ENCODE results near the gene WDR1. TPM values are rescaled to one million over a fixed set of nuclear protein-coding genes. Genes with fewer than 3 reads are reported as not detected.

The WDR1 gene
- total RNA-seq, 2 experiments from 2014 or later, result 308 to 354 TPM

GRCh38 chr4:10157478-10158332 is 41.1 kb upstream of the WDR1 start:
- Mint-ChIP-seq H3K9me3 (ENCODE audit: low read depth) (no peaks in the 10 kb centered on the region), H3K27ac (peak overlapping the region; percentile 6), H3K4me3 (no peak overlapping the region), H3K4me1 (peaks cover 21% of the 10 kb centered on the region), H3K27me3 (no peaks in the 10 kb centered on the region), H3K36me3 (ENCODE audit: low read depth) (no peaks in the 10 kb centered on the region)
- ATAC-seq, result peak; percentile 64
- CTCF ChIA-PET, result interaction anchor here (0.8 to 2.5 kb wide), 23 partner anchors 10 to 392 kb away, joined by 3 to 11 read pairs (median 3); no protein-coding TSS in a partner anchor
- peak; percentile 64 for DNase-seq
- intact Hi-C loops (cut with DNase I, micrococcal nuclease), result loop anchor here (1.0 kb wide), 2 partner anchors 246 to 381 kb away; no protein-coding TSS in a partner anchor
- POLR2A ChIA-PET, result no interaction called here

- H3K27ac Mint-ChIP-seq, result no peak overlapping the region
- ChIA-PET CTCF (interaction anchor here (0.6 to 2.3 kb wide), 7 partner anchors 11 to 395 kb away, joined by 3 to 5 read pairs (median 3); no protein-coding TSS in a partner anchor), POLR2A (no interaction called here)
- H3K36me3 Mint-ChIP-seq (ENCODE audit: low read depth), result no peaks in the 10 kb centered on the region
- intact Hi-C loops (cut with DNase I, micrococcal nuclease), result no loop called here
- peaks cover 9% of the 10 kb centered on the region for H3K4me1 Mint-ChIP-seq
- H3K27me3 Mint-ChIP-seq, result no peaks in the 10 kb centered on the region
- no peak overlapping the region for H3K4me3 Mint-ChIP-seq
- no peak for ATAC-seq
- no peaks in the 10 kb centered on the region for H3K9me3 Mint-ChIP-seq (ENCODE audit: low read depth)
- DNase-seq, result no peak
Observed at GRCh38 chr4:10154241-10154640, 37.6 kb upstream of the WDR1 start.

- H3K36me3 Mint-ChIP-seq (ENCODE audit: low read depth), result no peaks in the 10 kb centered on the region
- peaks cover 7% of the 10 kb centered on the region for H3K4me1 Mint-ChIP-seq
- no peak overlapping the region for H3K4me3 Mint-ChIP-seq
- no peak overlapping the region for H3K27ac Mint-ChIP-seq
- intact Hi-C loops (cut with DNase I, micrococcal nuclease), result no loop called here
- no peaks in the 10 kb centered on the region for H3K9me3 Mint-ChIP-seq (ENCODE audit: low read depth)
- no peak for ATAC-seq
- no peaks in the 10 kb centered on the region for H3K27me3 Mint-ChIP-seq
- peak; percentile 11 for DNase-seq
- POLR2A ChIA-PET, result no interaction called here
- CTCF ChIA-PET, result interaction anchor here (0.5 to 2.3 kb wide), 5 partner anchors 89 to 385 kb away, joined by 3 to 5 read pairs (median 3); no protein-coding TSS in a partner anchor
Observed at GRCh38 chr4:10153161-10153560, 36.6 kb upstream of the WDR1 start.

GRCh38 chr4:10151182-10151581 is 34.6 kb upstream of the WDR1 start:
- Mint-ChIP-seq H3K36me3 (ENCODE audit: low read depth) (no peaks in the 10 kb centered on the region), H3K4me1 (no peaks in the 10 kb centered on the region), H3K27ac (no peak overlapping the region), H3K27me3 (no peaks in the 10 kb centered on the region), H3K4me3 (no peak overlapping the region), H3K9me3 (ENCODE audit: low read depth) (no peaks in the 10 kb centered on the region)
- no peak for ATAC-seq
- ChIA-PET CTCF (interaction anchor here (0.7 to 1.3 kb wide), 2 partner anchors 21 to 88 kb away, joined by 3 read pairs; no protein-coding TSS in a partner anchor), POLR2A (no interaction called here)
- intact Hi-C loops (cut with DNase I, micrococcal nuclease), result no loop called here
- DNase-seq, result no peak

GRCh38 chr4:10144966-10145365 is 28.4 kb upstream of the WDR1 start:
- ATAC-seq, result no peak
- Mint-ChIP-seq H3K27me3 (no peaks in the 10 kb centered on the region), H3K36me3 (ENCODE audit: low read depth) (no peaks in the 10 kb centered on the region), H3K9me3 (ENCODE audit: low read depth) (no peaks in the 10 kb centered on the region), H3K4me3 (no peak overlapping the region), H3K4me1 (no peaks in the 10 kb centered on the region), H3K27ac (no peak overlapping the region)
- intact Hi-C loops (cut with DNase I, micrococcal nuclease), result no loop called here
- ChIA-PET POLR2A (no interaction called here), CTCF (interaction anchor here (1.1 kb wide), 1 partner anchor 9 kb away, joined by 4 read pairs; no protein-coding TSS in a partner anchor)
- no peak for DNase-seq

- ATAC-seq (no peak), DNase-seq (no peak)
- Mint-ChIP-seq H3K4me3 (no peak overlapping the region), H3K36me3 (ENCODE audit: low read depth) (no peaks in the 10 kb centered on the region), H3K4me1 (no peaks in the 10 kb centered on the region), H3K27ac (no peak overlapping the region), H3K27me3 (no peaks in the 10 kb centered on the region), H3K9me3 (ENCODE audit: low read depth) (no peaks in the 10 kb centered on the region)
- ChIA-PET POLR2A (interaction anchor here (0.6 kb wide), 1 partner anchor 19 kb away, joined by 3 read pairs; no protein-coding TSS in a partner anchor), CTCF (interaction anchor here (0.7 to 1.1 kb wide), 4 partner anchors 9 to 408 kb away, joined by 3 to 4 read pairs (median 4); no protein-coding TSS in a partner anchor)
- intact Hi-C loops (cut with DNase I, micrococcal nuclease), result no loop called here
Observed at GRCh38 chr4:10144479-10144878, 27.9 kb upstream of the WDR1 start.

GRCh38 chr4:10143171-10143570 is 26.6 kb upstream of the WDR1 start:
- Mint-ChIP-seq H3K9me3 (ENCODE audit: low read depth) (no peaks in the 10 kb centered on the region), H3K27me3 (no peaks in the 10 kb centered on the region), H3K4me1 (no peaks in the 10 kb centered on the region), H3K27ac (no peak overlapping the region), H3K4me3 (no peak overlapping the region), H3K36me3 (ENCODE audit: low read depth) (no peaks in the 10 kb centered on the region)
- intact Hi-C loops (cut with DNase I, micrococcal nuclease), result no loop called here
- ChIA-PET CTCF (interaction anchor here (0.6 to 0.9 kb wide), 2 partner anchors 11 to 26 kb away, joined by 3 read pairs; no protein-coding TSS in a partner anchor), POLR2A (no interaction called here)
- ATAC-seq (no peak), DNase-seq (no peak)

GRCh38 chr4:10140866-10141759 is 24.5 kb upstream of the WDR1 start:
- intact Hi-C loops (cut with DNase I, micrococcal nuclease), result no loop called here
- Mint-ChIP-seq H3K27ac (no peak overlapping the region), H3K36me3 (ENCODE audit: low read depth) (no peaks in the 10 kb centered on the region), H3K9me3 (ENCODE audit: low read depth) (no peaks in the 10 kb centered on the region), H3K4me1 (no peaks in the 10 kb centered on the region), H3K27me3 (no peaks in the 10 kb centered on the region), H3K4me3 (no peak overlapping the region)
- ChIA-PET CTCF (no interaction called here), POLR2A (interaction anchor here (0.8 kb wide), 1 partner anchor 23 kb away, joined by 3 read pairs; no protein-coding TSS in a partner anchor)
- ATAC-seq (no peak), DNase-seq (no peak)

GRCh38 chr4:10139518-10139917 is 22.9 kb upstream of the WDR1 start:
- ChIA-PET CTCF (no interaction called here), POLR2A (no interaction called here)
- Mint-ChIP-seq H3K27ac (no peak overlapping the region), H3K9me3 (ENCODE audit: low read depth) (no peaks in the 10 kb centered on the region), H3K4me3 (no peak overlapping the region), H3K4me1 (no peaks in the 10 kb centered on the region), H3K36me3 (ENCODE audit: low read depth) (no peaks in the 10 kb centered on the region), H3K27me3 (no peaks in the 10 kb centered on the region)
- DNase-seq (no peak), ATAC-seq (no peak)
- intact Hi-C loops (cut with DNase I, micrococcal nuclease), result no loop called here

- Mint-ChIP-seq H3K9me3 (ENCODE audit: low read depth) (no peaks in the 10 kb centered on the region), H3K4me1 (no peaks in the 10 kb centered on the region), H3K36me3 (ENCODE audit: low read depth) (no peaks in the 10 kb centered on the region), H3K27me3 (no peaks in the 10 kb centered on the region), H3K4me3 (no peak overlapping the region), H3K27ac (no peak overlapping the region)
- DNase-seq (no peak), ATAC-seq (no peak)
- CTCF ChIA-PET, result interaction anchor here (0.6 to 1.1 kb wide), 2 partner anchors 9 to 326 kb away, joined by 3 to 4 read pairs; no protein-coding TSS in a partner anchor
- POLR2A ChIA-PET, result no interaction called here
- intact Hi-C loops (cut with DNase I, micrococcal nuclease), result no loop called here
Observed at GRCh38 chr4:10135260-10135659, 18.7 kb upstream of the WDR1 start.

- intact Hi-C loops (cut with DNase I, micrococcal nuclease), result no loop called here
- Mint-ChIP-seq H3K36me3 (ENCODE audit: low read depth) (no peaks in the 10 kb centered on the region), H3K27me3 (no peaks in the 10 kb centered on the region), H3K4me3 (no peak overlapping the region), H3K27ac (no peak overlapping the region), H3K9me3 (ENCODE audit: low read depth) (no peaks in the 10 kb centered on the region), H3K4me1 (no peaks in the 10 kb centered on the region)
- ChIA-PET CTCF (interaction anchor here (0.7 to 1.1 kb wide), 2 partner anchors 12 to 14 kb away, joined by 3 to 4 read pairs; no protein-coding TSS in a partner anchor), POLR2A (no interaction called here)
- DNase-seq (no peak), ATAC-seq (no peak)
Observed at GRCh38 chr4:10134141-10134540, 17.5 kb upstream of the WDR1 start.

Data from activated CD4-positive, alpha-beta T cell treated with anti-CD3 and anti-CD28 coated beads for 36 hours (primary cell).